MM.1S (cell line): Measurements from ENCODE around the gene BCAM.

Experiments used
- EZH2 ChIP-seq: fragments of 300-600 bp; sonication (generic); optimal IDR thresholded peaks from 2 replicates; pipeline ENCODE3; 2017; ENCODE audit warnings: low read depth, mild to moderate bottlenecking, antibody characterized with exemption, low read length, mixed read lengths
- EZH2phosphoT487 ChIP-seq: fragments of 300-600 bp; sonication (generic); IDR thresholded peaks from 2 replicates; pipeline ENCODE4 v1.6.1; 2018; ENCODE audit warnings: antibody characterized with exemption, low read length
- TF ChIP-seq, protein P1 (sequence below): fragments of 300-600 bp; sonication (generic); IDR thresholded peaks from 2 replicates; pipeline ENCODE4 v1.5.1; 2016; ENCODE audit warnings: antibody characterized with exemption, low read length, mixed read lengths

DNA sequence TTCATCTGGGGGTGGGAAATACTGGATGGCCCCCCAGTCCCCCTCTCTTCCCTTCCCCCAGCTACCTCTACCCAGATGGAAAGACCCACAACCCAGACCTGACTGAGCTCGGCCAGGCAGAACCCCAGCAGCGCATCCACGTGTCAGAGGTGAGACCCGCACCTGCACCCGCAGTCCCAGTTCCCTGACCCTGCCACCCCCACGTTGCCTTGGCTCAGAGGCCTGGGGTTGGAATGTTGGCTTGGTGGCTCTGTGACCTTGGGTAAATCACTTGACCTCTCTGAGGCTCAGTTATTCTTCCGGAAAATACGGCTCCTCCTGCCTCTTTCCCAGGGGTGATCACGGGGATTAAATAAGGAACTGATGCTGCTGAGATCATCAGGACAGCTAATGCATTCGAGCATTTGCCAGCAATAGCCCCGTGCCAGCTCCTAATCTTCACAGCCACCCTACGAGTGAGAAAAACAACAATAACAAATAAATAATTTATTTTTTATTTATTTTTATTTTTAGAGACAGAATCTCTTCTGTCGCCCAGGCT lies 18.9 kb upstream of the BCAM start:
- TF ChIP-seq, protein P1, sequence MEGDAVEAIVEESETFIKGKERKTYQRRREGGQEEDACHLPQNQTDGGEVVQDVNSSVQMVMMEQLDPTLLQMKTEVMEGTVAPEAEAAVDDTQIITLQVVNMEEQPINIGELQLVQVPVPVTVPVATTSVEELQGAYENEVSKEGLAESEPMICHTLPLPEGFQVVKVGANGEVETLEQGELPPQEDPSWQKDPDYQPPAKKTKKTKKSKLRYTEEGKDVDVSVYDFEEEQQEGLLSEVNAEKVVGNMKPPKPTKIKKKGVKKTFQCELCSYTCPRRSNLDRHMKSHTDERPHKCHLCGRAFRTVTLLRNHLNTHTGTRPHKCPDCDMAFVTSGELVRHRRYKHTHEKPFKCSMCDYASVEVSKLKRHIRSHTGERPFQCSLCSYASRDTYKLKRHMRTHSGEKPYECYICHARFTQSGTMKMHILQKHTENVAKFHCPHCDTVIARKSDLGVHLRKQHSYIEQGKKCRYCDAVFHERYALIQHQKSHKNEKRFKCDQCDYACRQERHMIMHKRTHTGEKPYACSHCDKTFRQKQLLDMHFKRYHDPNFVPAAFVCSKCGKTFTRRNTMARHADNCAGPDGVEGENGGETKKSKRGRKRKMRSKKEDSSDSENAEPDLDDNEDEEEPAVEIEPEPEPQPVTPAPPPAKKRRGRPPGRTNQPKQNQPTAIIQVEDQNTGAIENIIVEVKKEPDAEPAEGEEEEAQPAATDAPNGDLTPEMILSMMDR = no peak
- no peak for TF ChIP-seq EZH2
- no peak for TF ChIP-seq EZH2phosphoT487
